ENCODE data around the gene LRRC45. TPM values are rescaled to one million over a fixed set of nuclear protein-coding genes. Genes with fewer than 3 reads are reported as not detected.
A peak's percentile ranks its signal among the peaks of the same experiment; 100 is the strongest.

The LRRC45 gene
- total and polyA plus RNA-seq, 9 of the 15 experiments (the other 6 are each of a cell fraction or from before 2014, with no cell fraction given), result 3.5 to 21.5 (median 11.2) TPM; not detected in 2

GRCh38 chr17:82065638-82066303, 42.7 kb downstream of the LRRC45 start, which contains the start of gene DUS1L (continued):
- no peak for TF ChIP-seq MXD1 (CRISPR knock-in tag; IDR thresholded peaks at IDR 0.05; ENCODE audit: borderline replicate concordance, poor library complexity, severe bottlenecking)
- peak in 1 of 2 experiments; percentile 70 for TF ChIP-seq E2F6 (IDR thresholded peaks at IDR 0.05; ENCODE audit: borderline replicate concordance in 1 of 2, extremely low read depth in 1 of 2, insufficient read depth in 1 of 2, insufficient read length in 1 of 2, low read depth in 1 of 2, low read length in 1 of 2, poor library complexity in 1 of 2, severe bottlenecking in 1 of 2)
- peak; percentile 88; the same call in 1 of the 2 replicates for TF ChIP-seq ETS1 (conservative IDR thresholded peaks at IDR 0.05; ENCODE audit: control insufficient read depth, low read depth, low read length)
- TF ChIP-seq ZNF316 (IDR thresholded peaks at IDR 0.05), result no peak
- peak; percentile 49; the same call in 1 of the 2 replicates for TF ChIP-seq ZNF175 (CRISPR knock-in tag; IDR thresholded peaks at IDR 0.05; ENCODE audit: low read depth)
- no peak for TF ChIP-seq NCOA6 (IDR thresholded peaks at IDR 0.05)
- TF ChIP-seq DMBX1 (CRISPR knock-in tag; IDR thresholded peaks at IDR 0.05; ENCODE audit: borderline replicate concordance), result peak; percentile 86; the same call in 1 of the 2 replicates
- peak; percentile 55; the same call in 1 of the 2 replicates for TF ChIP-seq TFAP4 (CRISPR knock-in tag; IDR thresholded peaks at IDR 0.05; ENCODE audit: borderline replicate concordance)
- no peak for TF ChIP-seq TSHZ1 (CRISPR knock-in tag; IDR thresholded peaks at IDR 0.05)
- no peak for TF ChIP-seq ARHGAP35 (IDR thresholded peaks at IDR 0.05; ENCODE audit: partially characterized antibody)
- no peak for TF ChIP-seq ZNF436 (CRISPR knock-in tag; IDR thresholded peaks at IDR 0.05)
- no peak for TF ChIP-seq DACH1 (IDR thresholded peaks at IDR 0.05; ENCODE audit: partially characterized antibody)
- no peak for TF ChIP-seq ZNF282 (CRISPR knock-in tag; IDR thresholded peaks at IDR 0.05)
- no peak for TF ChIP-seq EWSR1 (IDR thresholded peaks at IDR 0.05; ENCODE audit: borderline replicate concordance, low read depth, partially characterized antibody)
- TF ChIP-seq HMG20B (CRISPR knock-in tag; IDR thresholded peaks at IDR 0.05), result no peak
- no peak for TF ChIP-seq E2F4 (CRISPR knock-in tag; IDR thresholded peaks at IDR 0.05; ENCODE audit: low read depth)
